Fibroblast of lung (primary cell): ENCODE data around the gene THAP7. TPM values are rescaled to one million over a fixed set of nuclear protein-coding genes. Genes with fewer than 3 reads are reported as not detected.
A peak's percentile ranks its signal among the peaks of the same experiment; 100 is the strongest.

Source experiments
- DNase-seq, 2 donors: peaks; one replicate each; pipeline versions ENCODE4 v3.0.0 to v3.0.0-alpha.2; 2010; ENCODE audit warnings: low read depth in 2 of 2
- H2AFZ ChIP-seq: 2 replicates; pipeline ENCODE4 v1.5.1; 2012; ENCODE audit warnings: low read length, control low read depth, inconsistent platforms
- H3K27ac ChIP-seq: 2 replicates; pipeline ENCODE4 v1.5.1; 2011; ENCODE audit warnings: low read length, control low read depth; ENCODE audit not compliant: insufficient read depth
- H3K27me3 ChIP-seq: 2 replicates; pipeline ENCODE4 v1.5.1; 2011; ENCODE audit warnings: mild to moderate bottlenecking, low read length; ENCODE audit not compliant: control insufficient read depth, insufficient read depth
- H3K36me3 ChIP-seq: 2 replicates; pipeline ENCODE4 v1.5.1; 2011; ENCODE audit warnings: low read length; ENCODE audit not compliant: control insufficient read depth, insufficient read depth
- H3K4me1 ChIP-seq: 2 replicates; pipeline ENCODE4 v1.5.1; 2011; ENCODE audit warnings: low read length; ENCODE audit not compliant: control insufficient read depth, insufficient read depth; ENCODE audit errors: extremely low read depth
- H3K4me2 ChIP-seq: 2 replicates; pipeline ENCODE4 v1.5.1; 2011; ENCODE audit warnings: low read length, control low read depth; ENCODE audit not compliant: insufficient read depth; ENCODE audit errors: extremely low read depth
- H3K4me3 ChIP-seq, 4 experiments: fragments of 200-600 bp in 1 of 4; sonication (generic) in 1 of 4; replicated peaks in 1 of 4; 2 replicates each; pipeline ENCODE4 v1.5.1; 2011 to 2016; ENCODE audit warnings: low read length in 4 of 4, low read depth in 3 of 4, mild to moderate bottlenecking in 3 of 4, control low read depth in 2 of 4, inconsistent platforms in 1 of 4, mixed read lengths in 1 of 4; ENCODE audit not compliant: insufficient read depth in 1 of 4; ENCODE audit errors: control extremely low read depth in 1 of 4
- H3K79me2 ChIP-seq: 2 replicates; pipeline ENCODE4 v1.5.1; 2012; ENCODE audit warnings: mild to moderate bottlenecking, low read length, inconsistent platforms; ENCODE audit not compliant: control insufficient read depth, insufficient read depth
- H3K9ac ChIP-seq: 2 replicates; pipeline ENCODE4 v1.5.1; 2011; ENCODE audit warnings: mild to moderate bottlenecking, low read length, control low read depth; ENCODE audit not compliant: insufficient read depth
- H3K9me3 ChIP-seq: 2 replicates; pipeline ENCODE4 v1.5.1; 2012; ENCODE audit warnings: low read depth, low read length; ENCODE audit not compliant: control insufficient read depth, insufficient read depth
- H4K20me1 ChIP-seq: 2 replicates; pipeline ENCODE4 v1.5.1; 2011; ENCODE audit warnings: low read length; ENCODE audit not compliant: control insufficient read depth, insufficient read depth; ENCODE audit errors: extremely low read depth
- CTCF ChIP-seq, 2 donors: IDR thresholded peaks in 1 of 2; conservative IDR thresholded peaks in 1 of 2; 1 replicate in 1 of 2; 2 replicates in 1 of 2; pipeline ENCODE4 v1.5.1; 2011 to 2012; ENCODE audit warnings: low read length in 2 of 2, control low read depth in 1 of 2, inconsistent platforms in 1 of 2, low read depth in 1 of 2, mild to moderate bottlenecking in 1 of 2
- EZH2 ChIP-seq: IDR thresholded peaks from 2 replicates; pipeline ENCODE4 v1.5.1; 2012; ENCODE audit warnings: low read length, control low read depth, mild to moderate bottlenecking; ENCODE audit errors: missing control alignments
- polyA plus RNA-seq, 2 donors: library from polyadenylated mRNA; depleted of rRNA in 1 of 2; stranded (reverse) in 1 of 2; unstranded in 1 of 2; fragments of >200 nt; gene quantifications; 2 replicates each; pipeline ENCODE4 v1.2.1, GENCODE V29; 2011 to 2012; ENCODE audit warnings: missing spikeins in 1 of 2
- total RNA-seq: library from RNA; depleted of rRNA; stranded (reverse); fragments of >200 nt; gene quantifications from 2 replicates; pipeline ENCODE4 v1.2.1, GENCODE V29; 2014

Gene THAP7
- total and polyA plus RNA-seq, 2 donors (not counting 1 experiment from before 2014, with no cell fraction given) = 15.7 to 26.3 TPM

- no peak overlapping the region for H3K27ac ChIP-seq
- no peak for DNase-seq
- no peaks in the 10 kb centered on the region for H4K20me1 ChIP-seq
- H2AFZ ChIP-seq = no peak overlapping the region
- H3K9me3 ChIP-seq = no peaks in the 10 kb centered on the region
- H3K4me1 ChIP-seq = peaks cover 9% of the 10 kb centered on the region
- peak overlapping the region; percentile 52 for H3K4me2 ChIP-seq
- peak overlapping the region in 3 of 4 experiments; percentile 67 to 93 (median 87) for H3K4me3 ChIP-seq
- peaks cover 27% of the 10 kb centered on the region for H3K79me2 ChIP-seq
- peaks cover 3% of the 10 kb centered on the region for H3K36me3 ChIP-seq
- no peaks in the 10 kb centered on the region for H3K27me3 ChIP-seq
- TF ChIP-seq CTCF (conservative IDR thresholded peaks at IDR 0.05 in 1 of 2, IDR thresholded peaks at IDR 0.05 in 1 of 2; ENCODE audit: low read depth in 1 of 2, low read length in 2 of 2) (no peak), EZH2 (no peak)
- H3K9ac ChIP-seq = no peak overlapping the region
Measured at GRCh38 chr22:21003782-21004181, 1.9 kb upstream of the THAP7 start.

GRCh38 chr22:21000987-21001600 lies 824 bp downstream of the THAP7 start:
- peak in 1 of 2 donors; percentile 7 for DNase-seq
- no peaks in the 10 kb centered on the region for H4K20me1 ChIP-seq
- peak overlapping the region; percentile 67 to 93 (median 83) for H3K4me3 ChIP-seq
- H3K27me3 ChIP-seq = no peaks in the 10 kb centered on the region
- H3K9ac ChIP-seq = peak overlapping the region; percentile 100
- H3K79me2 ChIP-seq = peaks cover 27% of the 10 kb centered on the region
- peak overlapping the region; percentile 99 for H3K27ac ChIP-seq
- peak overlapping the region; percentile 91 for H3K4me2 ChIP-seq
- peaks cover 9% of the 10 kb centered on the region for H3K4me1 ChIP-seq
- TF ChIP-seq CTCF (conservative IDR thresholded peaks at IDR 0.05 in 1 of 2, IDR thresholded peaks at IDR 0.05 in 1 of 2; ENCODE audit: low read depth in 1 of 2, low read length in 2 of 2) (no peak), EZH2 (no peak)
- H2AFZ ChIP-seq = peak overlapping the region; percentile 58
- no peaks in the 10 kb centered on the region for H3K9me3 ChIP-seq
- H3K36me3 ChIP-seq = peaks cover 10% of the 10 kb centered on the region

- peak in 1 of 2 donors; percentile 9 for DNase-seq
- TF ChIP-seq EZH2 = no peak
- TF ChIP-seq CTCF (conservative IDR thresholded peaks at IDR 0.05 in 1 of 2, IDR thresholded peaks at IDR 0.05 in 1 of 2; ENCODE audit: low read depth in 1 of 2, low read length in 2 of 2) = no peak
- Histone ChIP-seq H3K9ac (peak overlapping the region; percentile 100), H3K27me3 (no peaks in the 10 kb centered on the region), H2AFZ (no peak overlapping the region), H3K4me3 (peak overlapping the region; percentile 67 to 93 (median 83)), H3K9me3 (no peaks in the 10 kb centered on the region), H3K36me3 (peaks cover 12% of the 10 kb centered on the region), H3K27ac (peak overlapping the region; percentile 99), H3K79me2 (peaks cover 27% of the 10 kb centered on the region), H3K4me2 (peak overlapping the region; percentile 91), H3K4me1 (peaks cover 9% of the 10 kb centered on the region), H4K20me1 (no peaks in the 10 kb centered on the region)
Measured at GRCh38 chr22:21000207-21000986, 1.5 kb downstream of the THAP7 start.
